GM21737 (cell line): Measurements from ENCODE around the gene SDC4.

Experiments used
- ATAC-seq: cut with Tn5 transposase; IDR thresholded peaks from one replicate; pipeline ENCODE4 v1.9.1; 2021; ENCODE audit warnings: mild to moderate bottlenecking, moderate library complexity; ENCODE audit not compliant: unreplicated experiment

Gene SDC4

DNA sequence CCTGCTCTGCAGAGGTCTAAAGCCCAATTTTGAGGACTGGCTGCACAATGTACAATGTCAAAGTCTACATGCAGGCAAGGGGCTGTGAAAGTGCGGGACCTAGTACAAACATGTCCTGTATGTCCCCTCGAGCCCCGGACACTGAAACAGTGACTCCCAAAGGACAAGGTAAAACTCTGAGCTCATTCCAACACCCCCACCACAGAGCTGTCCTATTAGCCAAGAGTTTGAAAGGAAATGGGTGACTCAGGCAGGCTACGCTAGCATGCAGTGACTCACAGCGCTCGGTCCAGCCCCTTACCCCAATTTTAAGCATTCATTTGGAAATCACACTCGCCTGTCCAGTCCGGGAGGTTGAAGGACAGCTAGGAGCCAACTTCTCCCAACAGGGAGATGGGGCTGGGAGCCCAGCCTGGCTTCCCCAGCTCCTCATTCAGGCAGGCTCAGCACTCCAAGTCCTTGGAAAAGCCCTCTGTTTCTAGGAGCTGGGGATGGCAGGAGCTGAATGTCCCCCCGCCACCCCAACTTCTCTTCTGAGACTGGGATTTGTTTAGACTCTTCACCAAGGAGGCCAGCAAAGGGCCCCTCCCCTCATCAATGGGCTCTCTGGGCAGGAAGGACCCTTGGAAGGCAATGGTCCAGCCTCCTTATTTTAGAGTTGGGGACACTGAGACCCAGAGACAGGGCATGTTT lies 3.9 kb downstream of the SDC4 start:
- no peak for ATAC-seq

DNA sequence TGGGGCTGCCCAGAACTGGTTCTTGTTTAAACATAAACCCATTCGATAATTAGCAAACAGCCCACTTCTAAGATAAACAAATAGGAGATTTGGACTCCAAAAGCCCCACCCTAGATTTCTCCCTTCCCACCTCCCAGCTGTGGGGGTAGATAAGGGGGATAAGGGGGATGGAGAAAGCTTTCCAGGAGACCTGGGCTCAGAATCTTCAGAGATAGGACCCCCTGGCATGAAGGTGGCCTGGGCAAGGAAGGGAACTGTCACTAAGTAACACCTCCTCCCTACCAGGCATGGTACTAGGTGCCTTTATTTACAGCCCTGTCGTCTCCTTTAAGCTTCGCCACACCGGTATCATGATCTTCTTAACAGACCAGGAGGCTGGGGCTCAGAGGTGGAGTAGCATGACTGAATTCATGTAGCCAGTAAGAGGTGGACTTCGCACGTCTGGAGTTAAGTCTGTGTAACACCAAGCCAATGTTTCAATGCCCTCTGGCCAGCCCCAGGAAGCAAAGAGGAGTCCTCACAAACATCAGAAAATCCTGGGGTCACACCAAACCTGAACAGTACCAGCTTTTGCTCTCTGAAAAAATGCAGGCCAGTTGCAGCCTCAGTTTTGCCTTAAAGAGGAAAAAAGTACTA lies 4.6 kb downstream of the SDC4 start:
- no peak for ATAC-seq

DNA sequence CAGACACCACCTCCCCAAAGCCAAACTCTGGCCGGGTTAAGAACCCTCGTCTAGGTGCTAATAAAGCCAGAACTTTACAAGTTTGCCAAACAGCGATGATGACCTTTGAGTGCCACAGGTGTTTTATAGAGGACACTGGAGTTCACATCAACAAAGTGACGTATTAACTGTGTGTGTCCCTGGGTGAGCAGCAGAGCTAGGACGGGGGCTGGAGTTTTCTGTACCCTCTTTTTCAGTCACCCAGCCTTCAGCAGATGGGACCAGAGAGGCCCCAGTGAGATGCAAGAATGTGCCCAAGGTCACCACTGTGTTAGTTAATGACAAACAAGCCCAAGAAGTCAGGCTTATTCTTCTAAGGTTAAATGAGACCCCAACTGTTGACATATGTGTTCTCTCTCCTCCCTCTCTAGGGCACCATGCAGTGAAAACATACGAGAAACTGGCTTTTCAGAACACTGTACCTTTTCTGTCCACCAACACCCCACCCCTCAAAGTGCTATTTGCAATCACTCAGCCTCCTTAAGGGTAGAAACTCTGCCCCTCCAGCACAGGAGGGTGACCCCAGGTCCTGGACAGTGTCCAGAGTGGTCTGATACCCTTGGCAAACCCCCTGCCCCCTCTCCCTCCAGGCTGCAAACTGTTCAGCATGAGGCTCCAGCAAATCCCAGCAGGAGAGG lies 5.2 kb downstream of the SDC4 start:
- no peak for ATAC-seq

DNA sequence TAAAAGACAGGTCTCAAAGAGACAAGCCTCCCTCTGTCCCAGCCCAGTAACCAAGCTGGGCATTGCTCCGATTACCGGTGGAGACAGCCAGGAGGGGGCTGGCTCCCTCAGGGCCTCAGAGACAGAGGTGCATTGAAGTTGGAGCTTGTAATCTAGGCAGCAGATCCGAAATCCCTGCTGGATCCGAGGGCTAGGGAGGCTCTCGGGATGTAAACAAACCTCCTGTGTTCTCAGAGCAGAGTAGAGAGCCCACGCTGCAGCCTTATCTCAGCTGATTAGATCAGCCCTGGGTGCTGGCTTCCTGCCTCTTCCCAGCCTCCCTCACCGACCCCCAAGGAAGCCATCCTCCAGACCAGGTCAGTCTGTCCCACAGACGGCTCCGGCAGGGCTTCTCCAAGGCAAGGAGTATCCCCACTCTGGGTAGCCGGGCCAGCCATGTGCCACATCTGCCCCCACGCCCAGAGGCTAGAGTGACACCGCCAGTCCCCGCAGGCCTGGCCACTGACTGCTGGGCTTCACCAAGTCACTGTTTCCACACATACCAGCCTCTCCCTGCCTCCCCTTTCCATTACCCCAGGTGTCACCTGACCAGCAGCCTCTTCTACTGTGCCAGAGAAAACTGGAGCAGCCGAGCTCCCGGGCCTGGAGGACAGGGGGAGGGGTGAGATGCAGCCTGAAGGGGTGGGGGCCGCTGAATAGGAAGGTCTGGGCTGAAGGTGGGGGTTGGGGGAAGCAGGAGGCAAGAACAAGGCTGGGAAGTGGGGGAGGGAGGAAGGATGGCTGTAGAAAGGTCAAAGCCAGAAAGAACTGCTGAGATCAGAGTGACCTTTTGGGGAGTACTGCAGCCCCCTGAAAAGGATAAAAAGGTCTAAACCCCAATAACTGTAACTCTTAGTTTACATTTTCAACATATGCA lies 6.0 kb downstream of the SDC4 start:
- ATAC-seq: no peak

DNA sequence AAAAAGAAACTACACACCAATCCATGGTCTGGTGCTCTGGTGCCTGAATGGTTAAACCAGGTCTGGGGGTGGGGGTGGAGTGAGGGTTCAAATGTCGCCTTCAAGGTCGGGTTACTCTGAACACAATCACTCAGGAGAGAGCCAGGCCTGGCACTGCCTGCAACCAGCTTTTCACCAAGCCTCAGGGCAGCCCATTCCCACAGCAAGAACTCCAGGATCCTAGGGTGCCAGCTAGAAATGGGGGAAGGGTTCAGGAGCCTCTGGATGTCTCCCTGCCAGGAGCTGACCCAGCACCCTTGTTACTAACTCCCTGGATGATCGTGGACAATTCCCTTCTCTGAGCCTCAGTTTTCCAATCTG lies 6.7 kb downstream of the SDC4 start:
- ATAC-seq: no peak

DNA sequence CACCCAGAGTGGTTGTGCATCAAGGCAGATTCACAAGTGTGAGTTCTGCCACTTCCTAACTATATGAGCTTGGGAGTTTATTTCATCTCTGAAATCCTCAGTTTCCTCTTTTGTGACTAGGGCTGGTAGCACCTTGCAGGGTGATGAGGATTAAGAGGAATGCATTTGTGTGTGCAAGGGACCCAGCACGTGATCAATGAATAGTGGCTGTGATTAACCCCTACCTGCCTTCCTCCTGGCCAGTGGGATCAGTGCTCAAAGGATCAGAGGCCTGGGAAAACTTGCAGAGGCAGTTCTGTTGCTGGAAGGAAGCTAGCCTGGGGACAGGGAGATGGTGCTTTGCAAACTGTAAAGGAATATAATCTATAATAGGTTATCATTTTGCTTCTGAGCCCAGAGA lies 7.3 kb downstream of the SDC4 start:
- no peak for ATAC-seq

DNA sequence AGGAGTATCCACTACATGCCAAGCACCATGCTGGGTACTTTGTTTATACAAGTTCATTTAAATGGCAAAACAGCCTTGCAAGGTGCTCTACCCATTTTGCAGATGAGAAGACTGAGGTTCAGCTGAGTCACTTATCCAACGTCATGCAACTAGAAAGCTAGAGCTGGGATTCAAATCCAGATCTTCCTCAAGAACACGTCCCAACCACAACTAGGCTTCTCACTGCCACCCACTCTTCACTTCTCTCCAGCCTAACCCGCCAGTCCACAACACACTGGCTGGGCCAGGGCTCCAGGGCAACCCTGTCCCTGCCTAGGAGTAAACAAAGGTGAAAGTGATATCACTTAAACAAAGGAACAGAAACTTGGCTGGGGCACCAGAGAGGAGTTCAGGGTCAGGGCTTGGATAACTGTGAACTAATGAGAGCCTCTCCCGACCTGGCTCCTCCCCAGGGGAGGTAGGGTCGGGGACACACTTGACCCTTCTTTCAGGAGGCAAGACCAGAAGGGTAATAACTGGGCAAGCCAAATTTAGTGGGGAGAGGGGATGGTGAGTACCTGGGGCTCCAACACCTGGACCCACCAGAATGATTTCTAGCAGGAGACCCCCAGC lies 7.9 kb downstream of the SDC4 start:
- no peak for ATAC-seq

DNA sequence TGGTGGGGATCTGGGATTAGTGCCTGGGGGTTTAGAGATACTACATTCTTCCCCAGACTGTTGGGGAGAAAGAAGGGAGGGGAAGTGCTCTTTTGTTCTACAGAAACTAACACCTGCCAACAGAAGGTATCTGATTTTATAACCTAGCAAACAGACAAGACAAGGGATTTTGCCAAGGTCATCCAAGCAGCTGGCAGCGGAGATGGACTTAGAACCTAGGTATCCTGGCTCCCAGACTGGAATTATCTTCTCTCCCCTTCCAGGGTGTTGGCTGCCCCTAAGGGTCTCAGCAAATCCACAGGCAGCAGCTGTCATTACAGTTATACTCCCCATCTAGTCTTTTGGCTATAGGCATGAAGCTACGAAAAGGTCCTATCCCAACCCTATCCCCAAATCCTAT lies 8.4 kb downstream of the SDC4 start:
- no peak for ATAC-seq

DNA sequence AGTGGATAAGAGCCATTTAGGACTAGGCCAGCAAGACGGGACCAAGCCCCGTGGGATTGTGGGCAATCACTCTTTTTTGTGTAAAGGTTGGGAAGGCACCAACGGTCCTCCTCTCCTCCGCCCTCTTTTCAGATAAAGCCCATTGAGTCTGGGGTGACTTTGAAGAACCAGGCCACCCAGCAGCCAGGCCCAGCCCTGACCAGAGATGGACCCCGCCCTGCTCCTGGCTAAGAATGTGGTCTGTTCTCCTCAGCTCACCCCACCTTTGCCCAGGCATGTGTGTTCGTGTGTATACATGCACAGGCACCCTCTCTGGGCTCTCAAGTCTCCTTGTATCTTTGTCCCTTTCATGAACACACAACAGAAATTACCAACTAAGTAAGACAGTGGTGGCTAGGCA lies 9.1 kb downstream of the SDC4 start:
- no peak for ATAC-seq

DNA sequence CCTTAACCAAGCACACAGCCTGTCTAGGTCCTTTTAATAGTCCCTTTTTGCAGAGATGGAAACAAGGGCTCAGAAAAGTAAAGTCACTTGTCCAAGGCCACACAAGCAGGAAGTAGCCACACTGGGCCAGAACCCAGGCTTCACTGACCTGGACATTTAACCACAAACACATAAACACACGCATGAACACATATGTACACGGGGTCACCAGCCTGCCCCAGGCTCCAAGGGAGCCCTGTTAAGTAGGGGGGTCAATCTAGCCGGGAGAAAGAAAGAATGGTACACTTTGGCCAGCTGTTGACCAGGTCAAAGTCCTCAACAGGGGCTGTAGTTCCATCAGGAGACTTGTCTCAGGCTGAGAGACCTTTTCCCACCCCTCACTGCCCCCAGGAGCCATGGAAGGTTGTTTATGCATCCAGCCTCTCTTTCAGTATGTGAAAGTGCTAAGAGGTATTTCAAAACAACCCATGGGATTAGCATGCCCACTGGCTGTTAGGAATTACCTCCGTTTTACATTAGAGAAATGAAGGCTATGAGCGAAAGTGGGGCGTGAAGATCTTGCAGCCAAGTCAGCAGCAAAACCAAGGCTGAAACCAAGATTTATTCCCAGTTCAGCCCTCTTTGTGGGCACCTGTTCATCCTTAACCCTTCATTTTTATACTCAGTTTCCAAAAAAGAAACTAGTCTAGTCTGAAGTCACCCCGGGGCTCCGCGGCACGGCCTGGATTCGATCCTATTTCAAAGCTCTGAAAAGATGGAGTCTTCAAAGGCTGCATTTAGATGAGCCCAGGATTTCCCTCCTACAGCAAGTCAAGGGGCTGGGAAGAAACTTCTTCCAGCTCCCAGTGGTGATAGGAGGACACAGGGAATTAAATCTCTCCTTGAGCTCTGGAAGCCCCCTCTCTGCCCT lies 9.8 kb downstream of the SDC4 start:
- ATAC-seq: no peak

DNA sequence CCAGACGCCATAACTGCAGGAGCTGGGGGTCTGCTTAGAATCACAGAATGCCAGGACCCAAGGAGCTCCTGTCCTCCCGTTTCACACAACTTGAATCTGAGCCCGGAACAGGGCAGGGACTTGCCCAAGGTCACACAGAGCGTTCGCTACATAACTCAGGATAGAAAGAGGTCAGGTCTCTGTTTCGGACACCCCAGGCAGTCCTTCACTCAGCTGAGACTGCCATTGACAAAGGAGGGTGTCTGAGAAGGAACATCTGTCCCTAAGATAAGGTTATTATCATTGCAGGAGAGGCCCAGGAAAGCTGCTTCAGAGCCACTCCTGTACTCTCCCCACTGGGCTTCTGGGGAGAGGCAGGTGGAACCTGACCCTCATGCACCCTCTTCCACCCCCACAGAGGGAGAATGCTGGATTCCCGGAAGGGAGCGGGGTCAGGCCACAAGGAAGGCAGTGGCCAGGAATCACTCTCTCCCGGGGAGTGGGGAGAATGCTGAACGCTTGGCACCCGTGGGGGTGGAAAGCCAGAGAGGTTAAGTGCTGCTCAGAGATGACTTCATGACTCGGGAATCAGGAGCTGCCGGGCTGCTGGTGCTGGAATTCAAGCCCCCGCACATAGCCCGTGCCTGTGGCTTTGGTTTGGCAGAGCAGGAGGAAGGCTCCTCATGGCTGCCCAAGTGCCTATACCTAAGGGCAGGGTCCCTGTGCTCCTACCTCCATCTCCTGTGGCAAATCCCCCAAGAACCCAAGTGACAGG lies 10.7 kb downstream of the SDC4 start:
- ATAC-seq: no peak

DNA sequence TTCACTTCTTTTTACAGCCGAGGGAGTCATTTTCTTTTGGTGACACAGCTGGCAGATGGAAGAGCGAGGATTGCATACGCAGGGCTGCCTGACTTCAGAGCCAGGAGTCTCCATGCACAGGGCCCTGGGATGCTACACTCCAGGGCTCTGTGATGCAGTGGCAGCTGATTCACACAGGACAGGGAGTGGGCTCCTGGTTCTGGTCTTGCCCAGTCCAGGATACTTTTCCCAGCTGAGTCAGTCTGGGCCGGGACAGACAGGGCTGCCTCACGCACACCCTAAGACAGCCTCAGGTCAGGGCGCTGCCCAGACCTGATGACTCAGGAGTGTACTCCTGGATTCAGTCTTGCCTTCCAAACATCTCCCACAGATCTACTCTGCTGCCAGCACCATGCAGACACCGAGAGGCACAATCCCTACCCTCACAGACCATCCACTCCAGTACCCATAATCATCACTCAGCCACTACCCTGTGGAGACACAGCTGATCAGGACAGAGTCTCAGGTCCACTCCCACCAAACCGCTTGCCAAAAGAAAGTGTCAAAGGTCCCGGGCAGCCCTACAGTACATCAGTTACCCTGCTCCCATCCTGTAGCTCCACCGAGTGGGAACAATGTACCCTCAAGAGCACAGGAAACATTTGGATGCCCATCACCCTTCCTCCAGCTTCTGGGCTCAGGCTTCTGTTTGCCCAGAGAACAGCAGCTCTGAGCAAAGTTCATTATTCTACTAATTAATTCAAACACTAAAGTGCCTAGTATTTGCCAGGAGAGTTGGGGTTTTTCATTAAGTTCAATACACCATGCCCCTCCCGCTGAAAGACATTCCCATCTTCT lies 11.5 kb downstream of the SDC4 start:
- no peak for ATAC-seq

DNA sequence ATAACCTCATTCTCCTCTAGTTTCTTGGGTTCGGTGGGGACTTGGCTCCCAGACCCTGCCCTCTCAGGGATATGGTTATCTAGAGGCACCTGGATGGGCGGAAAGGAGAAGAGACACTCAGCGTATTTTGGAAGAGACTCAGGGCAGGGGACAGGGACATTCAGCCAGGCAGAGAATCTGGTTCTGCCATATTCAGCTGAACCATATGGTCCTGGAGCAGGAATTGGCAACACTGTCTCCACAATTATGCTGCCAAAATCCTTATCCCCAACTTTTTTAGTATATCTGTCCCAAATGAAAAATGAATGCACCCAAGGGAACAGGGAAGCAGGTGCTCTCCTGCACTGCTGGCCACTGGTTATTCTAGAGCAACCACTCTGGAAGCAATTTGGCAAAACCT lies 17.7 kb downstream of the SDC4 start:
- no peak for ATAC-seq

DNA sequence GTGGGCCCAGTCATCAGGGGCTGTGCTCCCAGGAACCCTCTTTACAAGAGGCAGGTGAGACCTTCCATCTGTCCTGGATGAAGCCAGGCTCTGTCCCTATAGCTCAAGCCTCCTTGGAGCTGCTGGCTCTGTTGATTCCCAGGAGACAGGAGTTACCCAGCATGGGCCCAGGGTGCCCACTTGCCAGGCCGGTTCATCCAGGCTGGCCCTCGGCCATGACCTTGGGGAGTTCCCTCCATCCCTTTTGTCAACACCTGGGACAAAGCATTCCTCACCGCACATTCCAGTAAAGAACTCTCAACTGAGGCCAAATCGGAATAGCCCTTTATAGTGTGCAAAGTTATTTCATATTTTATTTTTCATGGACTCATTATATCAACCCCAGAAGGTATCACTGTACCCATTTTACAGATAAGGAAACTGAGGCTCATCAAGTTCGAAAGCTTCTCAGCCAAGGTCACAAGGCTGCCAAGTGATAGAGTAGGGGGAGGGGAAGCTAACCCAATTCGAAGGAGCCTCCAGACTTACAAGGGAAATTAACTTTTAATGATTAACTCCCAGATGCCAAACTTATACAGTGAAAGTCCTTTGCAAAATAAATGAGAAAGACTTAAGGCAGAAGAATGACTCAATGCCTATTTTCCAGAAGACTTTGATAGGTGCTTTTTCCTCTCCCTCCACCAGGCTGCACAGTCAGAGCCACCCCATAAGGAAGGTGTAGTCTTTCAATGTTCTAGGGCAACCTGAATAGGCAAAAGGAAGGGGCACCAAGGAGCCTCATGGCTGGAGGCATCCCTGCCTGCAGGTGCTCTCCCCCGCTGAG lies 18.5 kb downstream of the SDC4 start:
- ATAC-seq: no peak

DNA sequence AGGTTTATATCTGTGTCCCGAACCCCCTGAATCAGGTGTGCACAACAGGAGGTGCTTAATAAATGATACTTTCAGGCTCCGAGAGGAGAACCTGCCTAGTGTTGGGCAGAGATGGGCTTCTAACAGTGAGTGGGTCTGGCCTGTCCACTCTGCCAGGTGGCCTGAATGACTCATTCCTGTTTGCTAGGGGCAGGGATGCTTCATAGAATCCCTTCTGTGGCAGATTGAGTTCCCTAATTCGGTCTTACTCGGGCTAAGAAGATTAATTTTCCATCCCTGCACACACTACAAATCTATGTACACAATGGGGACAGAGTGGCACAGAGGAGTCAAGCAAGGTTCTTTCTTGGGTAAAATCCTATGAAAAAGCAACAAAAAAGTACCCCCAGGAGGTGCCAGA lies 19.8 kb downstream of the SDC4 start:
- ATAC-seq: no peak

DNA sequence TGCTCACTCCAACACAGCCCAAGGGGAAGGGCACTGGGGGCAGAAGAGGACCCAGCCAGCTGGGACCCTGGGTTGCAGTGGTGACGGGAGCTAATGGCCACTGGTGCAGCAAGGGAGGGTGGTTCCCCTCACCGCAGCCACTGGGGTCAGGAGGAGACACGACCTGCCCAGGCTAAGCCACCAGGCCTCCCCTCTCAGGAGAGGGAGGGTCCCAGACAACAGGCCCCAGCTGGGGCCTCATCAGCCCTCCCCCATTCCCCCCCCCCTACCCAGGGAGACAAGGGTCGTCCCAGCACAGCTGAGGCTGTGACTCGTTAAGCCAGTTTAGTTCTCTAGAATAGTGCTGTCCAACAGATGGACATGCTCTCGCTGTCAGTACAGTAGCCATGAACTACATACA lies 22.9 kb downstream of the SDC4 start:
- no peak for ATAC-seq

DNA sequence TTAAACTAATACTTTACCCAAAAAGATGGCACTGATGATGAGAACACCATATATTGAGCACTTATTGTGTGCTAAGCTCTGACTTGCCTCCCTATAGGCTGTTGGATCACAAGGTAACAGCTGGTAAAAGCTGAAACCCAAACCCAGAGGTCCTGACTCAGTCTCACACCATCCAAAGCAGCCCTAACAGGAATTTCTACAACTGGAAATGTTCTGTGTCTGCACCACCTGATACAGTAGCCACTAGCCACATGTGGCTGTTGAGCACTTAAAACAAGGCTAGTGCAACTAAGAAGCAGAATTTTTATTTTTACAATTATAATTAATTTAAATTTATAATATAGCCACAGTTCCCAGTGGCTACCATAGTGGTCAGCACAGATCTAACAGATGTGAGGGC lies 24.5 kb downstream of the SDC4 start:
- ATAC-seq: no peak
